K562 (cell line): ENCODE results near the gene PTPRB. TPM values are rescaled to one million over a fixed set of nuclear protein-coding genes. Genes with fewer than 3 reads are reported as not detected.
A peak's percentile ranks its signal among the peaks of the same experiment; 100 is the strongest.

Experiments used
- ATAC-seq: fragments of 200-7000 bp; cut with Tn5 transposase; 3 replicates; pipeline ENCODE4 v1.9.1; 2020; ENCODE audit warnings: moderate library complexity
- BruUV-seq: library from RNA; stranded (reverse); fragments of 400-500 nt; replicated peaks from 2 replicates; lab custom pipeline; 2021; lab: Mats Ljungman, UMichigan
- CTCF ChIA-PET: fragments of 300-600 bp; formaldehyde crosslinking; extraction: SDS; loops from one replicate; lab custom pipeline; 2021; ENCODE audit warnings: low intra/inter-chr PET ratio; lab: Yijun Ruan, JAX
- POLR2A ChIA-PET: fragments of 300-600, 350-650 bp; sonication (Branson Sonifier 250); formaldehyde crosslinking; extraction: SDS; loops from one replicate; lab custom pipeline; 2021; ENCODE audit warnings: antibody characterized with exemption, inconsistent platforms; lab: Yijun Ruan, JAX
- DNase-seq, 4 experiments: peaks; one replicate each; pipeline versions ENCODE4 v3.0.0 to v3.0.0-alpha.2; 2011 to 2018; ENCODE audit warnings: low spot score in 3 of 4, mixed read lengths in 3 of 4; ENCODE audit errors: extremely low read depth in 1 of 4
- FAIRE-seq: peaks from 2 replicates; lab custom pipeline; 2011; peaks lifted over from hg19 to GRCh38; lab: Jason Lieb, UNC
- H2AFZ ChIP-seq: 2 replicates; pipeline ENCODE4 v1.6.0; 2011; ENCODE audit warnings: low read depth, low read length, control low read depth, inconsistent platforms
- H3K27ac ChIP-seq: fragments of 200-600 bp; 3 replicates; pipeline ENCODE4 v1.8.0; 2011; ENCODE audit warnings: low read depth, mild to moderate bottlenecking, control low read depth, inconsistent platforms, low read length, moderate library complexity, mixed read lengths; ENCODE audit errors: extremely low read depth
- H3K27me3 ChIP-seq, 2 experiments: fragments of 300-600 bp in 1 of 2; 2 replicates in 1 of 2; 3 replicates in 1 of 2; pipeline versions ENCODE4 v1.6.0 to v1.8.0; 2011; ENCODE audit warnings: inconsistent platforms in 2 of 2, low read length in 2 of 2, mild to moderate bottlenecking in 1 of 2, mixed read lengths in 1 of 2, moderate library complexity in 1 of 2; ENCODE audit not compliant: control insufficient read depth in 2 of 2, insufficient read depth in 2 of 2
- H3K36me3 ChIP-seq: fragments of 300-600 bp; 3 replicates; pipeline ENCODE4 v1.8.0; 2011; ENCODE audit warnings: mild to moderate bottlenecking, low read length, inconsistent platforms; ENCODE audit not compliant: control insufficient read depth, insufficient read depth
- H3K4me1 ChIP-seq, 2 experiments: fragments of 200-600 bp in 1 of 2; replicated peaks in 1 of 2; 2 replicates in 1 of 2; 3 replicates in 1 of 2; pipeline versions ENCODE4 v1.5.1 to v1.8.0; 2011; ENCODE audit warnings: inconsistent platforms in 2 of 2, low read length in 2 of 2, mild to moderate bottlenecking in 1 of 2, mixed read lengths in 1 of 2, moderate library complexity in 1 of 2; ENCODE audit not compliant: control insufficient read depth in 2 of 2, insufficient read depth in 2 of 2
- H3K4me2 ChIP-seq: 2 replicates; pipeline ENCODE4 v1.6.1; 2011; ENCODE audit warnings: low read length, control low read depth, inconsistent platforms, mixed read lengths; ENCODE audit not compliant: insufficient read depth
- H3K4me3 ChIP-seq: fragments of 200-600 bp; sonication (generic), shearing (Covaris generic); 2 replicates; pipeline ENCODE4 v1.5.1; 2016; ENCODE audit warnings: control low read depth, inconsistent platforms
- H3K79me2 ChIP-seq: fragments of 200-600 bp; 3 replicates; pipeline ENCODE4 v1.8.0; 2011; ENCODE audit warnings: low read length, inconsistent platforms; ENCODE audit not compliant: control insufficient read depth, insufficient read depth
- H3K9ac ChIP-seq, 2 experiments: 2 replicates each; pipeline versions ENCODE4 v1.6.0 to v1.6.1; 2011; ENCODE audit warnings: low read depth in 2 of 2, low read length in 2 of 2, control low read depth in 1 of 2, inconsistent platforms in 1 of 2, mild to moderate bottlenecking in 1 of 2, mixed read lengths in 1 of 2; ENCODE audit not compliant: insufficient read depth in 1 of 2
- H3K9me1 ChIP-seq: one replicate; pipeline ENCODE4 v1.6.0; 2011; ENCODE audit warnings: inconsistent platforms, mild to moderate bottlenecking, low read length, moderate library complexity; ENCODE audit not compliant: control insufficient read depth, insufficient read depth
- H3K9me3 ChIP-seq: replicated peaks from 2 replicates; pipeline ENCODE4 v1.5.1; 2011; ENCODE audit warnings: low read depth, low read length, inconsistent platforms; ENCODE audit not compliant: control insufficient read depth, insufficient read depth
- H4K20me1 ChIP-seq: replicated peaks from 2 replicates; pipeline ENCODE4 v1.6.1; 2011; ENCODE audit warnings: low read length, inconsistent platforms, mixed read lengths; ENCODE audit not compliant: control insufficient read depth, insufficient read depth
- MEF2D ChIP-seq: conservative IDR thresholded peaks from 2 replicates; pipeline ENCODE4 v1.6.1; 2016; ENCODE audit warnings: low read depth, missing genetic modification characterization, missing compliant biosample characterization
- NCOA6 ChIP-seq: fragments of 450-650 bp; IDR thresholded peaks from 2 replicates; pipeline ENCODE4 v1.6.1; 2017; ENCODE audit warnings: mild to moderate bottlenecking
- PCBP2 ChIP-seq: fragments of 200-400 bp; formaldehyde crosslinking; IDR thresholded peaks from 2 replicates; pipeline ENCODE4 v1.6.1; 2018; ENCODE audit warnings: low read length, low read depth, mild to moderate bottlenecking, moderate library complexity; ENCODE audit not compliant: poor library complexity, severe bottlenecking
- TEAD1 ChIP-seq, 2 experiments: fragments of 450-650 bp in 1 of 2; sonication (generic) in 1 of 2; formaldehyde crosslinking; IDR thresholded peaks; 2 replicates each; pipeline versions ENCODE4 v1.4.0 to v1.8.0; 2020 to 2022; ENCODE audit warnings: mild to moderate bottlenecking in 2 of 2, missing genetic modification reagents in 1 of 2
- WGBS: fragments of 100-300 bp; shearing (Covaris generic); methylation state at CpG from one replicate; pipeline ENCODE4 v1.1.6; 2016; ENCODE audit warnings: low coverage, mixed read lengths; ENCODE audit not compliant: insufficient coverage; ENCODE audit errors: missing lambda C conversion rate; 5-methylcytosine and 5-hydroxymethylcytosine counted together
- in situ Hi-C: fragments of 300-500 bp; cut with MboI; formaldehyde crosslinking; loops from 4 replicates; pipeline ENCODE4 v1.15.0; 2018; ENCODE audit warnings: inconsistent platforms, mixed read lengths
- intact Hi-C: fragments of 100-400 bp; cut with micrococcal nuclease; formaldehyde crosslinking; loops from 2 replicates; pipeline ENCODE4 v1.14.2; 2022
- polyA plus RNA-seq, 8 experiments: library from polyadenylated mRNA; depleted of rRNA in 4 of 8; stranded (reverse) in 5 of 8; unstranded in 3 of 8; fragments of >200 nt; fragmentation: Nextera tagmentation in 2 of 8; fragmentation: Illumina TruSeq in 1 of 8; extraction: Ambion mirVana in 2 of 8; extraction: Trizol in 1 of 8; gene quantifications; 2 replicates each; pipeline versions ENCODE4 v1.2.1 to v1.2.3, GENCODE V29; 2011 to 2014; ENCODE audit warnings: inconsistent platforms in 1 of 8, missing spikeins in 1 of 8
- total RNA-seq, 7 experiments: library from RNA; depleted of rRNA in 6 of 7; stranded (reverse); fragments of >200 nt in 6 of 7; fragmentation: Illumina TruSeq in 2 of 7; extraction: Trizol in 2 of 7; gene quantifications; 2 replicates each; pipeline versions ENCODE4 v1.2.1 to v1.2.3, GENCODE V29; 2011 to 2021; ENCODE audit warnings: low replicate concordance in 1 of 7
- TF ChIP-seq, protein P1 (sequence below), 2 experiments: fragments of 450-650 bp in 1 of 2; sonication (generic) in 1 of 2; formaldehyde crosslinking in 1 of 2; IDR thresholded peaks in 1 of 2; conservative IDR thresholded peaks in 1 of 2; 2 replicates each; pipeline versions ENCODE4 v1.6.1 to v1.8.1; 2016 to 2023; ENCODE audit warnings: mild to moderate bottlenecking in 2 of 2, moderate library complexity in 2 of 2, inconsistent platforms in 1 of 2, missing genetic modification reagents in 1 of 2
- TF ChIP-seq, protein P2 (sequence below), 3 experiments: fragments of 200-800 bp in 1 of 3; fragments of 250-450 bp in 1 of 3; fragments of 450-650 bp in 1 of 3; sonication (Bioruptor Pico) in 1 of 3; sonication (Bioruptor generic) in 1 of 3; formaldehyde crosslinking in 1 of 3; IDR thresholded peaks; 2 replicates each; pipeline versions ENCODE4 v1.6.1 to v1.8.0; 2016 to 2022; ENCODE audit warnings: mild to moderate bottlenecking in 2 of 3, missing genetic modification characterization in 2 of 3, missing compliant biosample characterization in 1 of 3, moderate library complexity in 1 of 3

PTPRB gene
- total and polyA plus RNA-seq, 9 of the 15 experiments (the other 6 are each of a cell fraction or from before 2014, with no cell fraction given), result 0.46 to 5.9 (median 3.1) TPM

DNA sequence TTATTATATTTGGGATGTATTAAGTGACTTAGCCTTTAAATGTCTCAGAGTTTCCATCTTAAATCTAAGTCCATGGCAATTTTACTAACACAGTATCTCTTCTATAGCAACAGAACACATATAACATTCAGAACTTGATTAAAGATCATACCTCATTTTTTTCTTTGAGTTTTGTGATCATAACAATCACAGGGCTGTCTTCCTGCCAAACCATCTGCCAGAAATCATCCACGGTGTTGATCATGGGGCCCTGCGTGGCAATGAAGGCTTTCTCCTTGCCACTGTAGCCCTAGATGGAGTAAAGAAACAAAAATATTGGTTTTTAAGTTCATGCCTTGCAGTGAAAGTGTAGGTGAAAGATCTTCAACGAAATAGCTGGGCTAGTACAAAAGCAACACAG is 46.7 kb upstream of the PTPRB start:
- no TSS peak for BruUV-seq
- ATAC-seq, result no peak
- H3K9me3 ChIP-seq, result no peaks in the 10 kb centered on the region
- peak overlapping the region; percentile 13; the same call in 1 of the 2 replicates for H2AFZ ChIP-seq
- ChIA-PET POLR2A (no interaction called here), CTCF (no interaction called here)
- no peak for DNase-seq
- H3K36me3 ChIP-seq, result no peaks in the 10 kb centered on the region
- in situ Hi-C loops, result no loop called here
- TF ChIP-seq, protein P1, sequence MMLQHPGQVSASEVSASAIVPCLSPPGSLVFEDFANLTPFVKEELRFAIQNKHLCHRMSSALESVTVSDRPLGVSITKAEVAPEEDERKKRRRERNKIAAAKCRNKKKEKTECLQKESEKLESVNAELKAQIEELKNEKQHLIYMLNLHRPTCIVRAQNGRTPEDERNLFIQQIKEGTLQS (IDR thresholded peaks at IDR 0.05), result no peak
- TF ChIP-seq, protein P1 (CRISPR knock-in tag; conservative IDR thresholded peaks at IDR 0.05), result no peak
- TF ChIP-seq NCOA6 (no peak), TEAD1 (CRISPR knock-in tag; IDR thresholded peaks at IDR 0.05) (no peak), PCBP2 (no peak), MEF2D (tag) (no peak)
- TF ChIP-seq, protein P2, sequence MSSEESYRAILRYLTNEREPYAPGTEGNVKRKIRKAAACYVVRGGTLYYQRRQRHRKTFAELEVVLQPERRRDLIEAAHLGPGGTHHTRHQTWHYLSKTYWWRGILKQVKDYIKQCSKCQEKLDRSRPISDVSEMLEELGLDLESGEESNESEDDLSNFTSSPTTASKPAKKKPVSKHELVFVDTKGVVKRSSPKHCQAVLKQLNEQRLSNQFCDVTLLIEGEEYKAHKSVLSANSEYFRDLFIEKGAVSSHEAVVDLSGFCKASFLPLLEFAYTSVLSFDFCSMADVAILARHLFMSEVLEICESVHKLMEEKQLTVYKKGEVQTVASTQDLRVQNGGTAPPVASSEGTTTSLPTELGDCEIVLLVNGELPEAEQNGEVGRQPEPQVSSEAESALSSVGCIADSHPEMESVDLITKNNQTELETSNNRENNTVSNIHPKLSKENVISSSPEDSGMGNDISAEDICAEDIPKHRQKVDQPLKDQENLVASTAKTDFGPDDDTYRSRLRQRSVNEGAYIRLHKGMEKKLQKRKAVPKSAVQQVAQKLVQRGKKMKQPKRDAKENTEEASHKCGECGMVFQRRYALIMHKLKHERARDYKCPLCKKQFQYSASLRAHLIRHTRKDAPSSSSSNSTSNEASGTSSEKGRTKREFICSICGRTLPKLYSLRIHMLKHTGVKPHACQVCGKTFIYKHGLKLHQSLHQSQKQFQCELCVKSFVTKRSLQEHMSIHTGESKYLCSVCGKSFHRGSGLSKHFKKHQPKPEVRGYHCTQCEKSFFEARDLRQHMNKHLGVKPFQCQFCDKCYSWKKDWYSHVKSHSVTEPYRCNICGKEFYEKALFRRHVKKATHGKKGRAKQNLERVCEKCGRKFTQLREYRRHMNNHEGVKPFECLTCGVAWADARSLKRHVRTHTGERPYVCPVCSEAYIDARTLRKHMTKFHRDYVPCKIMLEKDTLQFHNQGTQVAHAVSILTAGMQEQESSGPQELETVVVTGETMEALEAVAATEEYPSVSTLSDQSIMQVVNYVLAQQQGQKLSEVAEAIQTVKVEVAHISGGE (CRISPR knock-in tag; IDR thresholded peaks at IDR 0.05), result no peak
- no peak overlapping the region for H3K4me3 ChIP-seq
- no peaks in the 10 kb centered on the region for H4K20me1 ChIP-seq
- no peaks in the 10 kb centered on the region for H3K4me1 ChIP-seq
- no peak for FAIRE-seq
- H3K27me3 ChIP-seq, result no peaks in the 10 kb centered on the region
- H3K9ac ChIP-seq, result no peak overlapping the region
- WGBS, result 43% methylated on average over 3 of the region's 3 CpGs
- intact Hi-C loops, result no loop called here
- H3K79me2 ChIP-seq, result no peaks in the 10 kb centered on the region
- H3K9me1 ChIP-seq, result no peaks in the 10 kb centered on the region
- no peak overlapping the region for H3K27ac ChIP-seq
- no peak overlapping the region for H3K4me2 ChIP-seq
